ENCODE data around the gene SEMA6D. TPM values are rescaled to one million over a fixed set of nuclear protein-coding genes. Genes with fewer than 3 reads are reported as not detected.

Gene SEMA6D
- total and polyA plus RNA-seq, 5 donors = 6.5 to 28.3 (median 20.7) TPM

DNA sequence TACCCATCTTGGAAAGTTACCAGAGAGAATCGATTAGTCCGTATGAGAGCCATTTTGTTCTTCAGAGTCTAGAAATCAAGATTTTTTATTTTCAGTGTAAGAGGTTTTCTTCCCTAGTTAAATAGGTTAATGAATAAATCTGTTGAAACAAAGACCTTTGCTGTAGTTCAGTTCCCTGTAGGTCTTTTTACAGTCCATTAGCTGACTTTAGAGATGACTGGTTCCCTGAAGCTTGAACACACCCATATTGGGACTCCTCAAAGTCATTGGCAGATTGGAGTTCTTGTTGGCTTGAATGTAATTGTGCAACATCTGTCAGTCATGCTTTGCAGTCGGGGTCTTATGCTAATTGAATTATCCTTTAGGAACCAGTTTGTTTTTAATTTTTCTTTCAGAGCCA is 45.3 kb downstream of the SEMA6D start:
- H3K9me3 ChIP-seq (ENCODE audit: control insufficient read depth, low read length) = no peaks in the 10 kb centered on the region
- intact Hi-C loops (cut with DNase I) = no loop called here
- H3K4me3 ChIP-seq (ENCODE audit: low read length) = no peak overlapping the region
- no peaks in the 10 kb centered on the region for H3K4me1 ChIP-seq (ENCODE audit: control insufficient read depth, insufficient read depth, low read length)
- DNase-seq (no peak), ATAC-seq (no peak)
- H3K27me3 ChIP-seq (ENCODE audit: control insufficient read depth, insufficient read depth) = no peaks in the 10 kb centered on the region
- H3K27ac ChIP-seq (ENCODE audit: low read length) = no peak overlapping the region
- 94% methylated on average over 3 of the region's 3 CpGs for WGBS

DNA sequence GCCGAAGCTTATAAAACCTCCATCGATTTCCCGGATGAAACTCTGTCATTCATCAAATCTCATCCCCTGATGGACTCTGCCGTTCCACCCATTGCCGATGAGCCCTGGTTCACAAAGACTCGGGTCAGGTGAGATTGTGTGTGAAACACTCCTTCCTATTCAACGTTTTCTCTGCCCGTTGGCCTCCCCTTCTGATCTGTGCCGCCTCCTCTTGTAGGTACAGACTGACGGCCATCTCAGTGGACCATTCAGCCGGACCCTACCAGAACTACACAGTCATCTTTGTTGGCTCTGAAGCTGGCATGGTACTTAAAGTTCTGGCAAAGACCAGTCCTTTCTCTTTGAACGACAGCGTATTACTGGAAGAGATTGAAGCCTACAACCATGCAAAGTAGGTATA is 47.4 kb downstream of the SEMA6D start:
- Histone ChIP-seq H3K9me3 (ENCODE audit: control insufficient read depth, low read length) (no peaks in the 10 kb centered on the region), H3K27ac (ENCODE audit: low read length) (no peak overlapping the region), H3K4me1 (ENCODE audit: control insufficient read depth, insufficient read depth, low read length) (no peaks in the 10 kb centered on the region), H3K4me3 (ENCODE audit: low read length) (no peak overlapping the region), H3K27me3 (ENCODE audit: control insufficient read depth, insufficient read depth) (no peaks in the 10 kb centered on the region)
- 89% methylated on average over 13 of the region's 13 CpGs for WGBS
- DNase-seq = no peak
- intact Hi-C loops (cut with DNase I) = no loop called here
- ATAC-seq = no peak

DNA sequence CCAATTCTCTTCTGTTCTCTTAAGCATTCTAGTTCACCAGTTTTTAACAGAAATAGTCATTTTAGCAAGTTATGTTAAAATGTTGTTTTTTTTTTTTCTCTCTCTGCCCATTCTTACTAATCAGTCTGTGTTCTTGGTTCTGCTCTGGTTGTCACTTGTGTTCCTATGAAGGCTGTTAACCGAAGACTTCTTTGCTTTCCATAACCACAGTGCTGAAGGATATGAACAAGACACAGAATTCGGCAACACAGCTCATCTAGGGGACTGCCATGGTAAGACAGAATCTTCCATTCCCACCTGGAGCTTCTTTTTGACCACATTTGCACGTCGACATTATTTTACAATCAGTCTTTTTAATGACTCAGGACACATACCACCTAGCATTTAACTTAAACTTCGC is 49.1 kb downstream of the SEMA6D start:
- intact Hi-C loops (cut with DNase I) = no loop called here
- DNase-seq = no peak

DNA sequence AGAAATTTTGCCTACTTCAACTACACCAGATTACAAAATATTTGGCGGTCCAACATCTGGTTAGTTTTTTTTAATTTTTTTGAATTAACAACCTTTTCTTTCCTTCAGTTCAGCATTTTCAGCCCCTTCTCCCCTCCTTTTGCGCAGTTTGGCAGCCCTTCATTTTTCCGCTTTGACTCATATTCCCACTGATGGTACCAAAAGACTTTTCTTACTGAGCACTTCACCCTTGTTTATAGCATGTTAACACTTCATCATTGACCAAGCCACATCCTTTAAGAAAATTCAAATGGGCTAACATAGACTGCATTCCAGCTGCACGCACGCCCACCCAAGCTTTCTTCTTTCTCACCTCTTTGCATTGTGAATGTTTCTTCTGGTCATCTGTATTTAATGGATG is 49.7 kb downstream of the SEMA6D start:
- Histone ChIP-seq H3K27ac (ENCODE audit: low read length) (no peak overlapping the region), H3K4me3 (ENCODE audit: low read length) (no peak overlapping the region), H3K4me1 (ENCODE audit: control insufficient read depth, insufficient read depth, low read length) (no peaks in the 10 kb centered on the region), H3K27me3 (ENCODE audit: control insufficient read depth, insufficient read depth) (no peaks in the 10 kb centered on the region), H3K9me3 (ENCODE audit: control insufficient read depth, low read length) (no peaks in the 10 kb centered on the region)
- 98% methylated on average over 5 of the region's 5 CpGs for WGBS
- intact Hi-C loops (cut with DNase I) = no loop called here
- ATAC-seq (no peak), DNase-seq (no peak)

More for the DNA sequence above, 49.1 kb downstream of the SEMA6D start:
- Histone ChIP-seq H3K27me3 (ENCODE audit: control insufficient read depth, insufficient read depth) (no peaks in the 10 kb centered on the region), H3K27ac (ENCODE audit: low read length) (no peak overlapping the region), H3K9me3 (ENCODE audit: control insufficient read depth, low read length) (no peaks in the 10 kb centered on the region), H3K4me1 (ENCODE audit: control insufficient read depth, insufficient read depth, low read length) (no peaks in the 10 kb centered on the region), H3K4me3 (ENCODE audit: low read length) (no peak overlapping the region)
- ATAC-seq = no peak
- 84% methylated on average over 5 of the region's 5 CpGs for WGBS

DNA sequence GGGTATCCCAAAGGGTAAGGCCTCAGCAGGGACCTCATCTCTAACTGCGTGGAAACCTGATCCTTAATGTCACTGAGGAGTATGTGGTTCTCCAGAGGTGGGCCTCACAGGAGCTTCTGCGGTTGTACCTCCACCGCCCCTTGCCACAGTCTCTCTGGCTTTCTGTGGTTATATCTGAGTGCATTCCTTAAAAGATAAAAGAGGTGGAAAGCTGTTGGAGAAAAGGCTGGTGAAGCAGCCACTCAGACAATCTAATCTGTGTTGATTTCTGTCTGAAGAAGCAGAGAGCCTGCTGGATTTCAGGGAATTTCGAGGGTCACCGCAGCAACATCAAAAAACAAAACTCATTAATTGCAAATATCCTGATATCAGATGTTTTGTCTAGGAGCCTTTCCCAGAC is 51.4 kb downstream of the SEMA6D start:
- 40% methylated on average over 5 of the region's 5 CpGs for WGBS
- Histone ChIP-seq H3K9me3 (ENCODE audit: control insufficient read depth, low read length) (no peaks in the 10 kb centered on the region), H3K4me3 (ENCODE audit: low read length) (no peak overlapping the region), H3K4me1 (ENCODE audit: control insufficient read depth, insufficient read depth, low read length) (no peaks in the 10 kb centered on the region), H3K27me3 (ENCODE audit: control insufficient read depth, insufficient read depth) (no peaks in the 10 kb centered on the region), H3K27ac (ENCODE audit: low read length) (no peak overlapping the region)
- no peak for ATAC-seq
- intact Hi-C loops (cut with DNase I) = no loop called here
- no peak for DNase-seq

DNA sequence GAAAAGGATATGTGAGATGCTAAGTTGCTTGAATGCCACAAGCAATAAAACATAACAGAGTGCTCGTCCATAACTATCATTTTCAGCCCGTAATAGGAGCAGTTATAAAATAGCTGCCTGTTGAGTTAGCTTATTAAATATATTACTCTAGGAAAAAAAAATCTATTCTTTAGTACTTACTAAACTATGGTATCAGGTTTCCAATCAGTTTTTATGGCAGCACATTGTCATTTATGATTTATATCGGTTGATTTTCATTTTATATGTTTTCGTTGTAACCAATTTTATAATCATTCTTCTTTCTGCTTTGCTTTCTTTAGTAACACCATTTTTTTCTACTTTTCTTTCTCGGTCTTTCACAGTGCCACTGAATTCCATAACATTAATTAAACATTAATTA is 51.9 kb downstream of the SEMA6D start:
- Histone ChIP-seq H3K4me3 (ENCODE audit: low read length) (no peak overlapping the region), H3K27me3 (ENCODE audit: control insufficient read depth, insufficient read depth) (no peaks in the 10 kb centered on the region), H3K9me3 (ENCODE audit: control insufficient read depth, low read length) (no peaks in the 10 kb centered on the region), H3K4me1 (ENCODE audit: control insufficient read depth, insufficient read depth, low read length) (no peaks in the 10 kb centered on the region), H3K27ac (ENCODE audit: low read length) (no peak overlapping the region)
- 83% methylated on average over 5 of the region's 5 CpGs for WGBS
- intact Hi-C loops (cut with DNase I) = no loop called here
- DNase-seq (no peak), ATAC-seq (no peak)

DNA sequence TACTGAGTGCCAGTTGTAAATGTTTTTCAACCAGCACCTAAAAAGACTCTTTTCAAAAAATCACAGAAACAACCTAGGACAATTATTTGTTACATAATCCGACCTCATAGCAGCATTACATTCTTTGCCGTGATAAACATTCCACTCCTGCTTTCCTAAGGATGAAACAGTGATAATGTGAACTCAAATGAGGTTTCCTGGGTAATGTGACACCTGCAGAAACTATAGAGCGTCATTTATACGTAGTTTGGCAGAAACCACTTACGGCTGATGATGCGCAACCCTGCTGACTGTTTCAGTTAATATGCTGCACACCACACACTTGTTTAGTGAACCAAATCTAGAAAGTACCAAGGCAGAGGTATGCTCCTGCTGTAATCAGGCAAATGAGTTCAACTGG is 55.8 kb downstream of the SEMA6D start:
- Histone ChIP-seq H3K4me3 (ENCODE audit: low read length) (no peak overlapping the region), H3K4me1 (ENCODE audit: control insufficient read depth, insufficient read depth, low read length) (no peaks in the 10 kb centered on the region), H3K9me3 (ENCODE audit: control insufficient read depth, low read length) (no peaks in the 10 kb centered on the region), H3K27me3 (ENCODE audit: control insufficient read depth, insufficient read depth) (no peaks in the 10 kb centered on the region), H3K27ac (ENCODE audit: low read length) (no peak overlapping the region)
- 85% methylated on average over 6 of the region's 6 CpGs for WGBS
- DNase-seq = no peak
- intact Hi-C loops (cut with DNase I) = no loop called here
- ATAC-seq = no peak

DNA sequence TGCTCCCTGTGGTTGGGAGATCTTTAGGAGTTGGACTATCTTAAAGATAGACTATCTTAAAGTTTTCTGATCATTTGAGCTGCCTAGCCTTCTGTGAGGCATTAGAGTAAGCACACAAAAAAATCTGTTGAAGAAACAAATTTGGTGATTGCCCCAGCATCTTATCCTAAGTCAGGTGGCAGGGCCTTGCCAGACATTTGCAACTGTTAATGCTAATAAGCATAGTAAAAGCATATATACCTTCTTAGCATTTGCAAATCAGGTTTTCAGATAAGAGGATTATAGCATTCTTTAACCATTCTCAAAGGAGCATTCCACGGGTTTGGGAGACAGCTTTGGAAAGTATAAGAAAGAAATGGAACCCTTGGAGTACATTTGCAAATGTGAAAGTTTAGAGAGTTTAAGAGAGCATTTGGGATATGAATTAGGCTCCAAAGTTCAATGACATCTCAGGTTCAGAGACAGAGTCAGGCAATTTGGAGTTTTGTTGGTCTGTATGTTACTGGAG is 61.0 kb downstream of the SEMA6D start:
- intact Hi-C loops (cut with DNase I) = no loop called here
- Histone ChIP-seq H3K9me3 (ENCODE audit: control insufficient read depth, low read length) (no peaks in the 10 kb centered on the region), H3K27me3 (ENCODE audit: control insufficient read depth, insufficient read depth) (no peaks in the 10 kb centered on the region), H3K27ac (ENCODE audit: low read length) (no peak overlapping the region), H3K4me1 (ENCODE audit: control insufficient read depth, insufficient read depth, low read length) (no peaks in the 10 kb centered on the region), H3K4me3 (ENCODE audit: low read length) (no peak overlapping the region)
- 0% methylated on average over 1 of the region's 1 CpG for WGBS
- DNase-seq (no peak), ATAC-seq (no peak)

DNA sequence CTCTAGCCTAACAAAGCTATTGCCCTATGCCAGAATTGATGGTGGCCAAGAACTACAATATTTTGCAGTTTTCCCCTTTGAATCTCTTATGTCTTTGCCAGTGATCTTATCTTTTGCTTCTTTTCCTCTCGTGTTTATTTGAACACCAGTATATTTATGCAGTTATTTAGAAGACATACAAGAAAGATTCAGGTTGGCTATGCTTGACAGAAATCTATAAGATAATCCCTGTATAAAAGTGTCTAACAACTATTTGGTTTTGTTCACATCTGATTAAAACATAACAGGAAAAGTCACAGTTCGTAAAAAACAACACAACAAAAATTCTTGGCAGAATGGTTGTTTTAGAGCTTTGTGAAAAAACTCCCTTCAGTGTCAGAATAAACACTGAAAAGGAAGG is 63.7 kb downstream of the SEMA6D start:
- Histone ChIP-seq H3K4me3 (ENCODE audit: low read length) (no peak overlapping the region), H3K9me3 (ENCODE audit: control insufficient read depth, low read length) (no peaks in the 10 kb centered on the region), H3K27ac (ENCODE audit: low read length) (no peak overlapping the region), H3K27me3 (ENCODE audit: control insufficient read depth, insufficient read depth) (no peaks in the 10 kb centered on the region), H3K4me1 (ENCODE audit: control insufficient read depth, insufficient read depth, low read length) (peaks cover 2% of the 10 kb centered on the region)
- intact Hi-C loops (cut with DNase I) = no loop called here
- DNase-seq = no peak
- WGBS = 33% methylated on average over 2 of the region's 2 CpGs
- ATAC-seq = no peak

DNA sequence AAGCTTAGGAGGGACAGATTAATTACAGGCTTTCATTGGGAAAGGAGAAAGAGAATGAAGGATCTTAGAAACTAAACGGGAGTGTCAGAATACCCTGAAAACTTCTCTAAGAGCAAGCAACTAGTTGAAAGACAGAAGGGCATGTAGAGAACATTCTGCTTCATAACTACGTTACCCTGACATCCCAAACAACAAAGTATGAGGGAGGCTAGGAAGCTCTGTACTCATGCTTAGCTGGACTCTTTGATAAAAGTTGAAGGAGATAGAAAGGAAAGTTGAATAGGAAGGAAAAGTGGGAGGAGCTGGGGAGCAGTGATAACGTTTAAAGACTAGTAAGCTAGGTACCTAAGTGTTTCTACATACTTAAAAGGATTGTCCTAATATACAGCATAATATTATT is 64.2 kb downstream of the SEMA6D start:
- ATAC-seq = no peak

DNA sequence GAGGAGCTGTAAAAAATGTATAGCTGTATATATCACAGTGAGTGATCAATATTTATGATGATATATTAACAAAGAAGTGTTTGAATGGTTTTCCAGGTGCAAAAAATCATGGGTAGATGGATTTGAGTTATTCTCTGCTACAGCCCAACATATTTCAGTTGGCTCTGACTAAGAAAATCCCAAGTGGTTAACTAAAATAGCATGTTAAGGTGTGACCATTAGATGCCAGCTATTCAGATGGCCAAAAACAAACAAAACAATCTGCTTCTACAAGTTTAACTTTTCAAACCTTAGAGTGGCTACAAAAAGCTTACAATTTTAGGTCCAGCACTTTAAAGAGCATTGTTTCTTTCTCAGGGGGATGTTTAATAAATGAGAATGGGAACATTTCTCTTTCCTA is 67.5 kb downstream of the SEMA6D start:
- H3K4me3 ChIP-seq (ENCODE audit: low read length) = no peak overlapping the region
- H3K4me1 ChIP-seq (ENCODE audit: control insufficient read depth, insufficient read depth, low read length) = peaks cover 3% of the 10 kb centered on the region
- H3K27ac ChIP-seq (ENCODE audit: low read length) = no peak overlapping the region
- no peaks in the 10 kb centered on the region for H3K9me3 ChIP-seq (ENCODE audit: control insufficient read depth, low read length)
- ATAC-seq (no peak), DNase-seq (no peak)
- intact Hi-C loops (cut with DNase I) = no loop called here
- no peaks in the 10 kb centered on the region for H3K27me3 ChIP-seq (ENCODE audit: control insufficient read depth, insufficient read depth)

More for the DNA sequence above, 64.2 kb downstream of the SEMA6D start:
- no peak overlapping the region for H3K4me3 ChIP-seq (ENCODE audit: low read length)
- H3K27ac ChIP-seq (ENCODE audit: low read length) = no peak overlapping the region
- DNase-seq = no peak
- H3K9me3 ChIP-seq (ENCODE audit: control insufficient read depth, low read length) = no peaks in the 10 kb centered on the region
- 35% methylated on average over 3 of the region's 3 CpGs for WGBS
- H3K27me3 ChIP-seq (ENCODE audit: control insufficient read depth, insufficient read depth) = no peaks in the 10 kb centered on the region
- intact Hi-C loops (cut with DNase I) = no loop called here
- H3K4me1 ChIP-seq (ENCODE audit: control insufficient read depth, insufficient read depth, low read length) = peaks cover 2% of the 10 kb centered on the region

DNA sequence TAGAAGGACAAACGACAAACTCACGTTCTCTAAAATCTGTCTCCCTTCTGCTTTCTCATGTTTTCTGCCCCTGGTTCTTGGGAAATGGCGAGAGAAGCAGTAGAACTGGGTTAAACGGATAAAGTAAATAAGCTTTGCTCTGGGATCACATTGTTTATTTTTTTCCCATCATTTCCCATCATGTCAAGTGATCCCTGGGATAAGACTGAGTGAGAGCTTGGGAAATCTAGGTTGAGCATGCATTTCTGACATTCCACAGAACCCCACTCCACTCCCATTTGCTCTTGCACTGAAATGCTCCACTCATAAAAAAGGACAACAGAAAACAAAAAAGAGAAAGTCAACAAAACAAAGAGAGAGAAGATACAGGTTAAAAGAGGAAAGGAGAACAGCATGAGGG is 69.1 kb downstream of the SEMA6D start:
- intact Hi-C loops (cut with DNase I) = no loop called here
- ATAC-seq (no peak), DNase-seq (no peak)
- no peaks in the 10 kb centered on the region for H3K27me3 ChIP-seq (ENCODE audit: control insufficient read depth, insufficient read depth)
- H3K4me1 ChIP-seq (ENCODE audit: control insufficient read depth, insufficient read depth, low read length) = peaks cover 4% of the 10 kb centered on the region
- no peak overlapping the region for H3K27ac ChIP-seq (ENCODE audit: low read length)
- no peak overlapping the region for H3K4me3 ChIP-seq (ENCODE audit: low read length)
- WGBS = 91% methylated on average over 4 of the region's 4 CpGs
- no peaks in the 10 kb centered on the region for H3K9me3 ChIP-seq (ENCODE audit: control insufficient read depth, low read length)
